ENCODE data around the gene PPIL3.
"Not testable (repeated sequence)": the region's sequence is repeated elsewhere in the genome, so short reads cannot be mapped to it uniquely, and the experiment has no call there.

PPIL3 gene

GRCh38 chr2:200909958-200910357 lies 21.1 kb upstream of the PPIL3 start:
- no peaks in the 10 kb centered on the region for H3K9me3 Mint-ChIP-seq
- DNase-seq, result no peak
- no peak overlapping the region for H3K27ac Mint-ChIP-seq
- no peak for TF ChIP-seq CTCF (IDR thresholded peaks at IDR 0.05)
- no peaks in the 10 kb centered on the region for H3K27me3 Mint-ChIP-seq (ENCODE audit: low read depth, poor library complexity)
- no peak overlapping the region for H3K4me3 Mint-ChIP-seq
- peaks cover 39% of the 10 kb centered on the region for H3K36me3 Mint-ChIP-seq (ENCODE audit: low read depth)
- no peaks in the 10 kb centered on the region for H3K4me1 Mint-ChIP-seq

GRCh38 chr2:200905618-200906296 lies 16.9 kb upstream of the PPIL3 start:
- Mint-ChIP-seq H3K27me3 (ENCODE audit: low read depth, poor library complexity) (no peaks in the 10 kb centered on the region), H3K4me3 (no peak overlapping the region), H3K4me1 (no peaks in the 10 kb centered on the region), H3K36me3 (ENCODE audit: low read depth) (peaks cover 38% of the 10 kb centered on the region), H3K9me3 (no peaks in the 10 kb centered on the region), H3K27ac (no peak overlapping the region)
- peak; percentile 53 for DNase-seq
- TF ChIP-seq CTCF (IDR thresholded peaks at IDR 0.05), result peak; percentile 55

- DNase-seq, result peak; percentile 55
- no peaks in the 10 kb centered on the region for H3K27me3 Mint-ChIP-seq (ENCODE audit: low read depth, poor library complexity)
- no peaks in the 10 kb centered on the region for H3K4me1 Mint-ChIP-seq
- no peaks in the 10 kb centered on the region for H3K9me3 Mint-ChIP-seq
- peak overlapping the region; percentile 26 for H3K27ac Mint-ChIP-seq
- peaks cover 47% of the 10 kb centered on the region for H3K36me3 Mint-ChIP-seq (ENCODE audit: low read depth)
- TF ChIP-seq CTCF (IDR thresholded peaks at IDR 0.05), result peak; percentile 73
- H3K4me3 Mint-ChIP-seq, result no peak overlapping the region
Measured at GRCh38 chr2:200901459-200902072, 12.7 kb upstream of the PPIL3 start.

- TF ChIP-seq CTCF (IDR thresholded peaks at IDR 0.05), result no peak
- Mint-ChIP-seq H3K9me3 (no peaks in the 10 kb centered on the region), H3K4me3 (no peak overlapping the region), H3K27me3 (ENCODE audit: low read depth, poor library complexity) (no peaks in the 10 kb centered on the region), H3K4me1 (no peaks in the 10 kb centered on the region), H3K27ac (peak overlapping the region; percentile 77), H3K36me3 (ENCODE audit: low read depth) (peaks cover 52% of the 10 kb centered on the region)
- no peak for DNase-seq
Measured at GRCh38 chr2:200899482-200899881, 10.6 kb upstream of the PPIL3 start.

GRCh38 chr2:200881715-200882249 lies 7.1 kb downstream of the PPIL3 start:
- not testable (repeated sequence) for H3K9me3 Mint-ChIP-seq

GRCh38 chr2:200878289-200878880 lies 10.5 kb downstream of the PPIL3 start:
- no peak for TF ChIP-seq CTCF (IDR thresholded peaks at IDR 0.05)
- no peaks in the 10 kb centered on the region for H3K9me3 Mint-ChIP-seq
- H3K36me3 Mint-ChIP-seq (ENCODE audit: low read depth), result peaks cover 73% of the 10 kb centered on the region
- H3K27ac Mint-ChIP-seq, result no peak overlapping the region
- H3K4me3 Mint-ChIP-seq, result no peak overlapping the region
- H3K4me1 Mint-ChIP-seq, result no peaks in the 10 kb centered on the region
- no peaks in the 10 kb centered on the region for H3K27me3 Mint-ChIP-seq (ENCODE audit: low read depth, poor library complexity)
- DNase-seq, result no peak

More at GRCh38 chr2:200881715-200882249, 7.1 kb downstream of the PPIL3 start:
- peaks cover 62% of the 10 kb centered on the region for H3K36me3 Mint-ChIP-seq (ENCODE audit: low read depth)
- not testable (repeated sequence) for H3K27me3 Mint-ChIP-seq (ENCODE audit: low read depth, poor library complexity); H3K4me1 Mint-ChIP-seq; H3K27ac Mint-ChIP-seq; DNase-seq; H3K4me3 Mint-ChIP-seq

All from nephron progenitor cell (in vitro differentiated cells).